Ovary (tissue), 3 donors: ENCODE measurements around the gene PTEN.

ENCODE experiments used
- EP300 ChIP-seq: sonication (generic); formaldehyde crosslinking; IDR thresholded peaks from one replicate; pipeline ENCODE4 v1.6.1; 2017; ENCODE audit warnings: antibody characterized with exemption
- POLR2A ChIP-seq: fragments of 450-650 bp; IDR thresholded peaks from one replicate; pipeline ENCODE4 v1.6.1; 2017; ENCODE audit warnings: antibody characterized with exemption, mild to moderate bottlenecking, moderate library complexity
- TF ChIP-seq, protein P1 (sequence below), 3 donors: fragments of 450-650 bp in 2 of 3; fragments of 200-600 bp in 1 of 3; IDR thresholded peaks; one replicate each; pipeline versions ENCODE4 v1.5.1 to v1.8.0; 2016 to 2022; ENCODE audit warnings: antibody characterized with exemption in 3 of 3, mild to moderate bottlenecking in 1 of 3
- donor health status: DM: no; HTN: no; CAD: no.

GRCh38 chr10:87942884-87943527 lies 79.6 kb downstream of the PTEN start:
- TF ChIP-seq, protein P1, sequence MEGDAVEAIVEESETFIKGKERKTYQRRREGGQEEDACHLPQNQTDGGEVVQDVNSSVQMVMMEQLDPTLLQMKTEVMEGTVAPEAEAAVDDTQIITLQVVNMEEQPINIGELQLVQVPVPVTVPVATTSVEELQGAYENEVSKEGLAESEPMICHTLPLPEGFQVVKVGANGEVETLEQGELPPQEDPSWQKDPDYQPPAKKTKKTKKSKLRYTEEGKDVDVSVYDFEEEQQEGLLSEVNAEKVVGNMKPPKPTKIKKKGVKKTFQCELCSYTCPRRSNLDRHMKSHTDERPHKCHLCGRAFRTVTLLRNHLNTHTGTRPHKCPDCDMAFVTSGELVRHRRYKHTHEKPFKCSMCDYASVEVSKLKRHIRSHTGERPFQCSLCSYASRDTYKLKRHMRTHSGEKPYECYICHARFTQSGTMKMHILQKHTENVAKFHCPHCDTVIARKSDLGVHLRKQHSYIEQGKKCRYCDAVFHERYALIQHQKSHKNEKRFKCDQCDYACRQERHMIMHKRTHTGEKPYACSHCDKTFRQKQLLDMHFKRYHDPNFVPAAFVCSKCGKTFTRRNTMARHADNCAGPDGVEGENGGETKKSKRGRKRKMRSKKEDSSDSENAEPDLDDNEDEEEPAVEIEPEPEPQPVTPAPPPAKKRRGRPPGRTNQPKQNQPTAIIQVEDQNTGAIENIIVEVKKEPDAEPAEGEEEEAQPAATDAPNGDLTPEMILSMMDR (IDR thresholded peaks at IDR 0.05), result no peak
- no peak for TF ChIP-seq POLR2A
- TF ChIP-seq EP300, result no peak
